ENCODE data around the gene FBLN1. TPM values are rescaled to one million over a fixed set of nuclear protein-coding genes. Genes with fewer than 3 reads are reported as not detected.

The FBLN1 gene
- total RNA-seq, 1 experiment from 2014 or later, result 183 TPM

- no peak for DNase-seq (ENCODE audit: low spot score)
- Mint-ChIP-seq H3K27me3 (ENCODE audit: low read depth) (no peaks in the 10 kb centered on the region), H3K27ac (no peak overlapping the region), H3K9me3 (peaks cover 14% of the 10 kb centered on the region), H3K4me1 (no peaks in the 10 kb centered on the region), H3K36me3 (peaks cover 12% of the 10 kb centered on the region), H3K4me3 (no peak overlapping the region)
- POLR2A ChIA-PET, result no interaction called here
- TF ChIP-seq MAX (CRISPR knock-in tag; IDR thresholded peaks at IDR 0.05), result no peak
- TF ChIP-seq, protein P1, sequence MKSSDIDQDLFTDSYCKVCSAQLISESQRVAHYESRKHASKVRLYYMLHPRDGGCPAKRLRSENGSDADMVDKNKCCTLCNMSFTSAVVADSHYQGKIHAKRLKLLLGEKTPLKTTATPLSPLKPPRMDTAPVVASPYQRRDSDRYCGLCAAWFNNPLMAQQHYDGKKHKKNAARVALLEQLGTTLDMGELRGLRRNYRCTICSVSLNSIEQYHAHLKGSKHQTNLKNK (CRISPR knock-in tag; IDR thresholded peaks at IDR 0.05), result no peak
- TF ChIP-seq ZNF219 (CRISPR knock-in tag; IDR thresholded peaks at IDR 0.05; ENCODE audit: borderline replicate concordance), result no peak
- no peak for TF ChIP-seq ESRRA (CRISPR knock-in tag; IDR thresholded peaks at IDR 0.05; ENCODE audit: borderline replicate concordance)
- no peak for TF ChIP-seq ELF4 (CRISPR knock-in tag; IDR thresholded peaks at IDR 0.05; ENCODE audit: low read depth)
- TF ChIP-seq, protein P2, sequence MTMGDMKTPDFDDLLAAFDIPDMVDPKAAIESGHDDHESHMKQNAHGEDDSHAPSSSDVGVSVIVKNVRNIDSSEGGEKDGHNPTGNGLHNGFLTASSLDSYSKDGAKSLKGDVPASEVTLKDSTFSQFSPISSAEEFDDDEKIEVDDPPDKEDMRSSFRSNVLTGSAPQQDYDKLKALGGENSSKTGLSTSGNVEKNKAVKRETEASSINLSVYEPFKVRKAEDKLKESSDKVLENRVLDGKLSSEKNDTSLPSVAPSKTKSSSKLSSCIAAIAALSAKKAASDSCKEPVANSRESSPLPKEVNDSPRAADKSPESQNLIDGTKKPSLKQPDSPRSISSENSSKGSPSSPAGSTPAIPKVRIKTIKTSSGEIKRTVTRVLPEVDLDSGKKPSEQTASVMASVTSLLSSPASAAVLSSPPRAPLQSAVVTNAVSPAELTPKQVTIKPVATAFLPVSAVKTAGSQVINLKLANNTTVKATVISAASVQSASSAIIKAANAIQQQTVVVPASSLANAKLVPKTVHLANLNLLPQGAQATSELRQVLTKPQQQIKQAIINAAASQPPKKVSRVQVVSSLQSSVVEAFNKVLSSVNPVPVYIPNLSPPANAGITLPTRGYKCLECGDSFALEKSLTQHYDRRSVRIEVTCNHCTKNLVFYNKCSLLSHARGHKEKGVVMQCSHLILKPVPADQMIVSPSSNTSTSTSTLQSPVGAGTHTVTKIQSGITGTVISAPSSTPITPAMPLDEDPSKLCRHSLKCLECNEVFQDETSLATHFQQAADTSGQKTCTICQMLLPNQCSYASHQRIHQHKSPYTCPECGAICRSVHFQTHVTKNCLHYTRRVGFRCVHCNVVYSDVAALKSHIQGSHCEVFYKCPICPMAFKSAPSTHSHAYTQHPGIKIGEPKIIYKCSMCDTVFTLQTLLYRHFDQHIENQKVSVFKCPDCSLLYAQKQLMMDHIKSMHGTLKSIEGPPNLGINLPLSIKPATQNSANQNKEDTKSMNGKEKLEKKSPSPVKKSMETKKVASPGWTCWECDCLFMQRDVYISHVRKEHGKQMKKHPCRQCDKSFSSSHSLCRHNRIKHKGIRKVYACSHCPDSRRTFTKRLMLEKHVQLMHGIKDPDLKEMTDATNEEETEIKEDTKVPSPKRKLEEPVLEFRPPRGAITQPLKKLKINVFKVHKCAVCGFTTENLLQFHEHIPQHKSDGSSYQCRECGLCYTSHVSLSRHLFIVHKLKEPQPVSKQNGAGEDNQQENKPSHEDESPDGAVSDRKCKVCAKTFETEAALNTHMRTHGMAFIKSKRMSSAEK (CRISPR knock-in tag; IDR thresholded peaks at IDR 0.05; ENCODE audit: borderline replicate concordance), result no peak
- TF ChIP-seq JUN (CRISPR knock-in tag; IDR thresholded peaks at IDR 0.05), result no peak
- TF ChIP-seq EMX1 (CRISPR knock-in tag; IDR thresholded peaks at IDR 0.05), result no peak
- no peak for TF ChIP-seq TCF7 (CRISPR knock-in tag; IDR thresholded peaks at IDR 0.05; ENCODE audit: low read depth)
- no peak for ATAC-seq
- CTCF ChIA-PET, result interaction anchor here (0.6 to 3.2 kb wide), 3 partner anchors 107 to 641 kb away, joined by 3 to 28 read pairs (median 4); no protein-coding TSS in a partner anchor
Measured at GRCh38 chr22:45575173-45575572, 72.5 kb downstream of the FBLN1 start.

DNA sequence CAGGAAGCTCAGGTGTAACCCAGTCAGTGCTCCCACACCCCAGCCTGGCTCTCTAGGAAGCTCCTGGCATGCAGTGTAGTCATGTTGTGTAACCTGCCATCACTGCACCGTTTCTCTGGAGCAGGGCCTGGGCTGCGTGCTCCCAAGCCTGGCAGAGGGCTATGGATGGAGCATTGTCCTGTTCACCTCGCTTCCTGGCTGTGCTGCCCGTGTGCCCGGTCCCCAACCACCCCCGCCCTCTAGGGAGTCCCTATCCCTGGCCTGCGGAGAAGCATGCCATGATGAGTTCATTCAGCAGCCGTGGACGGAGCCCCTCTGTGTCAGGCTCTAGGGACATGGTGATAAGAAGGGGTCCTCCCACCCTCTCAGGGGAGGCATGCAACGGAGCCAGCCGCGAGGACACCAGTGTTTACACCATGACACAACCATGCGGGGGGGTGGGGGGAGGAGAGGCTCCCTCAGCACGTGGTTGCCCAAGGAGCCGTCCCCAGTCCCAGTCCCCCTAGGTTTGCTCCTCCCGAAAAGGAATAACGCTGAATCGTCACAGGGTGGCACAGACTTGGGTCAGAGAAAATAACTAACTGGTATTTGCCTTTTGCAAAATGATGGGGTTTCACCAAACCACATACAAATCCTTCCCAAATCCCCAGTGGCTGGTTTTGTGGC, 73.1 kb downstream of the FBLN1 start:
- Mint-ChIP-seq H3K4me3 (no peak overlapping the region), H3K27me3 (ENCODE audit: low read depth) (no peaks in the 10 kb centered on the region), H3K36me3 (peaks cover 6% of the 10 kb centered on the region; the same call in 1 of the 2 replicates), H3K9me3 (peaks cover 8% of the 10 kb centered on the region), H3K4me1 (no peaks in the 10 kb centered on the region), H3K27ac (no peak overlapping the region)
- CTCF ChIA-PET, result interaction anchor here (3.2 kb wide), 1 partner anchor 288 kb away, joined by 28 read pairs; no protein-coding TSS in a partner anchor
- DNase-seq (ENCODE audit: low spot score) (no peak), ATAC-seq (no peak)
- no peak for TF ChIP-seq ATF1 (CRISPR knock-in tag; IDR thresholded peaks at IDR 0.05)
- TF ChIP-seq GABPB1 (CRISPR knock-in tag; IDR thresholded peaks at IDR 0.05), result no peak
- POLR2A ChIA-PET, result no interaction called here

DNA sequence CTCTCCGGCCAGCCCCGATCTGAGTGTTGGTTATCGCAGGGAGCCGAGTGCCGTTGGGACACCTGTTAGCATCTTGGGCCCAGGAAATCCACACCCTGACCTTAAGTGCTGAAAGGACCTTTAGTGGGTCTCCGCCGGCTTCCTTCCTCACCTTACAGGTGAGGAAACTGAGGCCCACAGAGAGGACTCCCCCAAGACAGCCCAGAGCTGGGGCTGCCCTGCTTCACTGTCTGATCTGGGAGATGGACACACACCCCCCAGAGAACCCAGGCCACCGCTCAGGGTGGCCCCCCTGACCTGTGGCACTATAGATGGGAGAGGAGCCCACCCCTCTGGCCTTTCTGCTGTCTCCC, 73.6 kb downstream of the FBLN1 start:
- POLR2A ChIA-PET, result no interaction called here
- no peak for TF ChIP-seq NR3C1 (CRISPR knock-in tag; conservative IDR thresholded peaks at IDR 0.05; ENCODE audit: low read depth)
- no peak for TF ChIP-seq ZNF423 (CRISPR knock-in tag; IDR thresholded peaks at IDR 0.05)
- Mint-ChIP-seq H3K9me3 (peaks cover 4% of the 10 kb centered on the region), H3K27me3 (ENCODE audit: low read depth) (no peaks in the 10 kb centered on the region), H3K36me3 (0 out of 2 replicates have a peak, but pooled peaks cover 4% of the 10 kb centered on the region), H3K27ac (no peak overlapping the region), H3K4me3 (no peak overlapping the region), H3K4me1 (no peaks in the 10 kb centered on the region)
- CTCF ChIA-PET, result interaction anchor here (3.2 kb wide), 1 partner anchor 287 kb away, joined by 28 read pairs; no protein-coding TSS in a partner anchor
- ATAC-seq (no peak), DNase-seq (ENCODE audit: low spot score) (no peak)

DNA sequence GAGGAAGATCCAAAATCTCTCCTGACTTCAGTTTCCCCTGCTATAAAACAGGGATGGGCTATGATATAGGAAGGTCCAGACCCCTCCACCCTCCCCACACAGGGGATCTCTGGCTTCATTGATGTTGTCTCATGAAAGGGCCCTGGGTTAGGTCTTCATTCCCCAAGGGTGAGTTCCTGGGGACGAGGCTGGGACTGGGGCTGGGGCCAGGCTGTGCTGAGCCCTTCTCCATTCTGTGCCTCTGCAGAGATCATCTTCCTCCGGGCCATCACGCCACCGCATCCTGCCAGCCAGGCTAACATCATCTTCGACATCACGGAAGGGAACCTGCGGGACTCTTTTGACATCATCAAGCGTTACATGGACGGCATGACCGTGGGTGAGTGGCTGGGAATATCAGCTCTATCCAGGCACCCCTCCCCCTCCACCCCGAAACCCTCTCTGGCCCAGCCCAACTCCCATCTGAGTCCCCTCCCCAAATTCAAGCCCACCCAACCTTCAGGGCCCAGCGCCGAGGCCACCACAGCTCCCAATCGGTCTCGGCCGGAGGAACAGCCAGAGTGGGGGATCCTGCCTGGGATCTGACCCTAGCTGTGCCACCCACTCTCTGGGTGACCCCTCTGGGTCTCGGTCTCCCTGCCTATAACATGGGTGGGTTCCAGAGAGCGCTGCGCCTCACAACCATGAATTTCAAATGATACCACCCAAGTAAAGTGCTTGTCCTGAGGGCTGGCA, 74.2 kb downstream of the FBLN1 start:
- H3K27ac Mint-ChIP-seq, result no peak overlapping the region
- ChIA-PET POLR2A (no interaction called here), CTCF (interaction anchor here (0.8 to 3.2 kb wide), 13 partner anchors 11 to 393 kb away, joined by 3 to 28 read pairs (median 5); partner anchors contain the start of gene ATXN10)
- no peak for TF ChIP-seq E2F1 (CRISPR knock-in tag; IDR thresholded peaks at IDR 0.05)
- no peak for TF ChIP-seq PRRX2 (CRISPR knock-in tag; IDR thresholded peaks at IDR 0.05)
- no peak for TF ChIP-seq ESRRA (CRISPR knock-in tag; IDR thresholded peaks at IDR 0.05; ENCODE audit: borderline replicate concordance)
- TF ChIP-seq ZNF512 (CRISPR knock-in tag; IDR thresholded peaks at IDR 0.05; ENCODE audit: borderline replicate concordance), result no peak
- TF ChIP-seq ZNF416 (CRISPR knock-in tag; IDR thresholded peaks at IDR 0.05), result no peak
- TF ChIP-seq FOXP1 (CRISPR knock-in tag; IDR thresholded peaks at IDR 0.05; ENCODE audit: borderline replicate concordance), result no peak
- TF ChIP-seq MLX (CRISPR knock-in tag; IDR thresholded peaks at IDR 0.05), result no peak

More for the DNA sequence above, 74.2 kb downstream of the FBLN1 start:
- Mint-ChIP-seq H3K4me1 (no peaks in the 10 kb centered on the region), H3K9me3 (no peaks in the 10 kb centered on the region), H3K27me3 (ENCODE audit: low read depth) (no peaks in the 10 kb centered on the region), H3K36me3 (no peaks in the 10 kb centered on the region), H3K4me3 (no peak overlapping the region)
- DNase-seq (ENCODE audit: low spot score) (no peak), ATAC-seq (no peak)
